GM19468 (cell line): ENCODE measurements around the gene CYSLTR2.

Experiments
- ATAC-seq: cut with Tn5 transposase; IDR thresholded peaks from one replicate; pipeline ENCODE4 v1.9.1; 2021; ENCODE audit warnings: mild to moderate bottlenecking, moderate library complexity, moderate number of reproducible peaks; ENCODE audit not compliant: unreplicated experiment; ENCODE audit errors: extremely low read depth

Gene CYSLTR2

GRCh38 chr13:48731957-48732569, 78.3 kb downstream of the CYSLTR2 start:
- ATAC-seq, result no peak

GRCh38 chr13:48733739-48734335, 80.1 kb downstream of the CYSLTR2 start:
- no peak for ATAC-seq

- ATAC-seq, result no peak
Observed at GRCh38 chr13:48735571-48735970, 81.8 kb downstream of the CYSLTR2 start.

- no peak for ATAC-seq
Observed at GRCh38 chr13:48737689-48738088, 84.0 kb downstream of the CYSLTR2 start.

GRCh38 chr13:48738311-48738710, 84.6 kb downstream of the CYSLTR2 start:
- no peak for ATAC-seq

- ATAC-seq, result no peak
Observed at GRCh38 chr13:48739386-48739964, 85.7 kb downstream of the CYSLTR2 start.

GRCh38 chr13:48741377-48741776, 87.6 kb downstream of the CYSLTR2 start:
- no peak for ATAC-seq

GRCh38 chr13:48746821-48747220, 93.1 kb downstream of the CYSLTR2 start:
- no peak for ATAC-seq

- no peak for ATAC-seq
Observed at GRCh38 chr13:48748681-48749080, 95.0 kb downstream of the CYSLTR2 start.

- no peak for ATAC-seq
Observed at GRCh38 chr13:48749144-48749543, 95.4 kb downstream of the CYSLTR2 start.

GRCh38 chr13:48749699-48750473, 96.2 kb downstream of the CYSLTR2 start:
- peak; percentile 54 for ATAC-seq

- no peak for ATAC-seq
Observed at GRCh38 chr13:48750588-48751383, 97.1 kb downstream of the CYSLTR2 start.

- ATAC-seq, result no peak
Observed at GRCh38 chr13:48760626-48761025, 106.9 kb downstream of the CYSLTR2 start.
